Tracheal epithelial cell (primary cell): ENCODE results near the gene KCNA3. TPM values are rescaled to one million over a fixed set of nuclear protein-coding genes. Genes with fewer than 3 reads are reported as not detected.

Source experiments
- total RNA-seq: library from RNA; depleted of rRNA; stranded (reverse); fragments of >200 nt; gene quantifications from 2 replicates; pipeline ENCODE4 v1.2.1, GENCODE V29; 2014

Gene KCNA3
- not detected in 2 replicates for total RNA-seq

GRCh38 chr1:110674337-110675059 is at the start of gene KCNA3:
KCNA3 (minus strand) TSS chr1:110674940; CDS start chr1:110674809, 131 bp downstream.

Other genes starting within 250 kb of the KCNA3 start
- gene PROK1, start 223.8 kb downstream of the KCNA3 start, total RNA-seq = not detected in 2 replicates
- not detected in 2 replicates for gene KCNA10, start 155.8 kb downstream of the KCNA3 start, total RNA-seq
- gene KCNA2, start 68.6 kb downstream of the KCNA3 start, total RNA-seq = not detected in 2 replicates
- not detected in 2 replicates for gene CD53, start 198.2 kb upstream of the KCNA3 start, total RNA-seq